ENCODE data around the gene ACP6.

The ACP6 gene

GRCh38 chr1:147624011-147624410, 46.3 kb downstream of the ACP6 start:
- H3K9me3 ChIP-seq (ENCODE audit: control insufficient read depth, insufficient read depth, low read depth, low read length), result no peaks in the 10 kb centered on the region
- ChIA-PET CTCF (interaction anchor here (0.5 kb wide), 1 partner anchor 126 kb away, joined by 3 read pairs; no protein-coding TSS in a partner anchor), POLR2A (no interaction called here)
- no peak overlapping the region for H3K27ac ChIP-seq (ENCODE audit: extremely low read depth, low read depth, low read length)
- no peaks in the 10 kb centered on the region for H3K4me1 ChIP-seq (ENCODE audit: control insufficient read depth, insufficient read depth, low read length)
- H3K36me3 ChIP-seq (ENCODE audit: control insufficient read depth in 2 of 2, insufficient read depth in 1 of 2, low read length in 2 of 2), result peaks cover 0 to 77% of the 10 kb centered on the region in 2 experiments; a peak in 1 of 3 replicates
- no peak overlapping the region for H3K4me3 ChIP-seq (ENCODE audit: low read depth, low read length)
- TF ChIP-seq ZNF354C (tag by site-specific recombination; IDR thresholded peaks at IDR 0.05; ENCODE audit: borderline replicate concordance, low read depth), result no peak
- no peak for TF ChIP-seq ZBTB11 (tag by site-specific recombination; conservative IDR thresholded peaks at IDR 0.05; ENCODE audit: low read depth)
- no peak for TF ChIP-seq ZNF792 (tag by site-specific recombination; IDR thresholded peaks at IDR 0.05)
- 0 out of 2 replicates have a peak, but pooled peaks have one; percentile 22 for TF ChIP-seq ZIC2 (tag by site-specific recombination; IDR thresholded peaks at IDR 0.05)
- TF ChIP-seq ZNF132 (tag by site-specific recombination; IDR thresholded peaks at IDR 0.05; ENCODE audit: borderline replicate concordance), result no peak

GRCh38 chr1:147622731-147623130, 47.6 kb downstream of the ACP6 start:
- H3K4me3 ChIP-seq (ENCODE audit: low read depth, low read length), result no peak overlapping the region
- no peaks in the 10 kb centered on the region for H3K9me3 ChIP-seq (ENCODE audit: control insufficient read depth, insufficient read depth, low read depth, low read length)
- TF ChIP-seq EGR2 (tag by site-specific recombination; IDR thresholded peaks at IDR 0.05; ENCODE audit: low read depth) (no peak), ZNF211 (tag by site-specific recombination; IDR thresholded peaks at IDR 0.05; ENCODE audit: low read depth) (no peak), ZEB2 (tag by site-specific recombination; IDR thresholded peaks at IDR 0.05) (no peak), ZNF48 (tag by site-specific recombination; IDR thresholded peaks at IDR 0.05) (no peak), OSR2 (tag by site-specific recombination; IDR thresholded peaks at IDR 0.05) (no peak), ZNF677 (tag by site-specific recombination; IDR thresholded peaks at IDR 0.05) (no peak), ZSCAN5A (tag by site-specific recombination; IDR thresholded peaks at IDR 0.05) (no peak), ZNF274 (IDR thresholded peaks at IDR 0.05; ENCODE audit: low read length) (no peak), ZNF274 (tag by site-specific recombination; IDR thresholded peaks at IDR 0.05; ENCODE audit: borderline replicate concordance) (no peak), ZFP3 (tag by site-specific recombination; IDR thresholded peaks at IDR 0.05; ENCODE audit: low read depth) (no peak), KLF9 (tag by site-specific recombination; IDR thresholded peaks at IDR 0.05; ENCODE audit: low read depth) (no peak), ZNF423 (tag by site-specific recombination; IDR thresholded peaks at IDR 0.05) (no peak), KLF1 (tag by site-specific recombination; IDR thresholded peaks at IDR 0.05) (no peak), ZNF639 (tag by site-specific recombination; IDR thresholded peaks at IDR 0.05) (no peak), ZNF514 (tag by site-specific recombination; IDR thresholded peaks at IDR 0.05) (no peak)
- TF ChIP-seq, protein P1, sequence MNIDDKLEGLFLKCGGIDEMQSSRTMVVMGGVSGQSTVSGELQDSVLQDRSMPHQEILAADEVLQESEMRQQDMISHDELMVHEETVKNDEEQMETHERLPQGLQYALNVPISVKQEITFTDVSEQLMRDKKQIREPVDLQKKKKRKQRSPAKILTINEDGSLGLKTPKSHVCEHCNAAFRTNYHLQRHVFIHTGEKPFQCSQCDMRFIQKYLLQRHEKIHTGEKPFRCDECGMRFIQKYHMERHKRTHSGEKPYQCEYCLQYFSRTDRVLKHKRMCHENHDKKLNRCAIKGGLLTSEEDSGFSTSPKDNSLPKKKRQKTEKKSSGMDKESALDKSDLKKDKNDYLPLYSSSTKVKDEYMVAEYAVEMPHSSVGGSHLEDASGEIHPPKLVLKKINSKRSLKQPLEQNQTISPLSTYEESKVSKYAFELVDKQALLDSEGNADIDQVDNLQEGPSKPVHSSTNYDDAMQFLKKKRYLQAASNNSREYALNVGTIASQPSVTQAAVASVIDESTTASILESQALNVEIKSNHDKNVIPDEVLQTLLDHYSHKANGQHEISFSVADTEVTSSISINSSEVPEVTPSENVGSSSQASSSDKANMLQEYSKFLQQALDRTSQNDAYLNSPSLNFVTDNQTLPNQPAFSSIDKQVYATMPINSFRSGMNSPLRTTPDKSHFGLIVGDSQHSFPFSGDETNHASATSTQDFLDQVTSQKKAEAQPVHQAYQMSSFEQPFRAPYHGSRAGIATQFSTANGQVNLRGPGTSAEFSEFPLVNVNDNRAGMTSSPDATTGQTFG (tag by site-specific recombination; IDR thresholded peaks at IDR 0.05; ENCODE audit: borderline replicate concordance), result no peak
- TF ChIP-seq, protein P2, sequence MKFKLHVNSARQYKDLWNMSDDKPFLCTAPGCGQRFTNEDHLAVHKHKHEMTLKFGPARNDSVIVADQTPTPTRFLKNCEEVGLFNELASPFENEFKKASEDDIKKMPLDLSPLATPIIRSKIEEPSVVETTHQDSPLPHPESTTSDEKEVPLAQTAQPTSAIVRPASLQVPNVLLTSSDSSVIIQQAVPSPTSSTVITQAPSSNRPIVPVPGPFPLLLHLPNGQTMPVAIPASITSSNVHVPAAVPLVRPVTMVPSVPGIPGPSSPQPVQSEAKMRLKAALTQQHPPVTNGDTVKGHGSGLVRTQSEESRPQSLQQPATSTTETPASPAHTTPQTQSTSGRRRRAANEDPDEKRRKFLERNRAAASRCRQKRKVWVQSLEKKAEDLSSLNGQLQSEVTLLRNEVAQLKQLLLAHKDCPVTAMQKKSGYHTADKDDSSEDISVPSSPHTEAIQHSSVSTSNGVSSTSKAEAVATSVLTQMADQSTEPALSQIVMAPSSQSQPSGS (tag by site-specific recombination; IDR thresholded peaks at IDR 0.05; ENCODE audit: low read depth), result no peak
- TF ChIP-seq, protein P3, sequence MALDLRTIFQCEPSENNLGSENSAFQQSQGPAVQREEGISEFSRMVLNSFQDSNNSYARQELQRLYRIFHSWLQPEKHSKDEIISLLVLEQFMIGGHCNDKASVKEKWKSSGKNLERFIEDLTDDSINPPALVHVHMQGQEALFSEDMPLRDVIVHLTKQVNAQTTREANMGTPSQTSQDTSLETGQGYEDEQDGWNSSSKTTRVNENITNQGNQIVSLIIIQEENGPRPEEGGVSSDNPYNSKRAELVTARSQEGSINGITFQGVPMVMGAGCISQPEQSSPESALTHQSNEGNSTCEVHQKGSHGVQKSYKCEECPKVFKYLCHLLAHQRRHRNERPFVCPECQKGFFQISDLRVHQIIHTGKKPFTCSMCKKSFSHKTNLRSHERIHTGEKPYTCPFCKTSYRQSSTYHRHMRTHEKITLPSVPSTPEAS (tag by site-specific recombination; IDR thresholded peaks at IDR 0.05), result no peak
- CTCF ChIA-PET, result interaction anchor here (0.6 to 0.8 kb wide), 2 partner anchors 18 to 122 kb away, joined by 3 to 5 read pairs; no protein-coding TSS in a partner anchor
- no peak overlapping the region for H3K27ac ChIP-seq (ENCODE audit: extremely low read depth, low read depth, low read length)
- H3K4me1 ChIP-seq (ENCODE audit: control insufficient read depth, insufficient read depth, low read length), result no peaks in the 10 kb centered on the region
- peaks cover 0 to 90% of the 10 kb centered on the region in 2 experiments; a peak in 1 of 3 replicates for H3K36me3 ChIP-seq (ENCODE audit: control insufficient read depth in 2 of 2, insufficient read depth in 1 of 2, low read length in 2 of 2)
- POLR2A ChIA-PET, result no interaction called here

All from HEK293 (cell line).